Epithelial cell of proximal tubule (primary cell): Measurements from ENCODE around the gene LGMN. TPM values are rescaled to one million over a fixed set of nuclear protein-coding genes. Genes with fewer than 3 reads are reported as not detected.

ENCODE experiments used
- DNase-seq: peaks from one replicate; pipeline ENCODE4 v3.0.0-alpha.2; 2011; ENCODE audit warnings: low read depth
- H3K4me3 ChIP-seq: 2 replicates; pipeline ENCODE4 v1.5.1; 2011; ENCODE audit warnings: low read depth, mild to moderate bottlenecking, low read length
- total RNA-seq: library from RNA; depleted of rRNA; stranded (reverse); fragments of >200 nt; gene quantifications from 2 replicates; pipeline ENCODE4 v1.2.3, GENCODE V29; 2015
- TF ChIP-seq, protein P1 (sequence below): conservative IDR thresholded peaks from 2 replicates; pipeline ENCODE4 v1.5.1; 2012; ENCODE audit warnings: low read depth, mild to moderate bottlenecking, low read length

LGMN gene
- 35.7 and 63.5 TPM in 2 replicates for total RNA-seq

DNA sequence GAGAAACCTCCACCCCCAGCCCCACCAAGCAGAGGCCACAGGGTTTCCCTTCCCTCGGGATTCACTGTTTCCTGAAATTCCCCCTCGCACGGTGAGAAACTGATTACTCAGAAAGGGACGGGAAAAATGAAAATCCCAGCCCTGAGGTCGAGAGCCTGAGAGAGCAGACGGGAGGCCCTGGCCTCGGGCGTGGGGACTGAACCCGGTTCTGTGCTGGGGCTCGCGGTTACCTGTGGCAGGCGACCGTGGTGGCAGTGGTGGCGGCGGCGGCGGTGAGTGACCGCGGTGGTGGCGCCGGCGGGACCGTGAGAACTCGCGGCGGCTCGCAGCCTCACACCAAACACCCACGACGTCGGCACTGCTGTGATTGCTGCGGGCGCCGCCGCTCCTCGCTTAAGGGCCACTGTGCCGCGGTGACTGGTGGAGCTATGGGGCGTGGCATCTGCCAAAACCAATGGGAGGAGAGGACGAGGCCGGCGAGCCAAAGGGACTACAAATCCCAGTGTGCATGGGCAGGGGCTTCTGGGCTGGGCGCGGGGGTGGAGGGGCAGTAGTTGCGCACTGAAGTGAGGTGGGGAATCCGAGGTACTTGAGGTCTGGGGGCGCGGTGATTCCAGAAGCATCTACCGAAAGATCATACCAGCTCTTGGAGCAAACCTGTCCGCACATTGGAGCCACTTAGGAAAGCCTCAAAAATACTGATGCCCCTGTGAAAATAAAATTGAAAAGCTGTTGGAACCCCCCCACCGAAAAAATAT lies at the start of gene LGMN:
TSS of gene LGMN (minus strand) at position 369 of the 758 bp plus-strand sequence. CDS start 15,841 bp downstream, outside the sequence.
- peak within 1 kb of the TSS; percentile 96 for H3K4me3 ChIP-seq
- TF ChIP-seq, protein P1, sequence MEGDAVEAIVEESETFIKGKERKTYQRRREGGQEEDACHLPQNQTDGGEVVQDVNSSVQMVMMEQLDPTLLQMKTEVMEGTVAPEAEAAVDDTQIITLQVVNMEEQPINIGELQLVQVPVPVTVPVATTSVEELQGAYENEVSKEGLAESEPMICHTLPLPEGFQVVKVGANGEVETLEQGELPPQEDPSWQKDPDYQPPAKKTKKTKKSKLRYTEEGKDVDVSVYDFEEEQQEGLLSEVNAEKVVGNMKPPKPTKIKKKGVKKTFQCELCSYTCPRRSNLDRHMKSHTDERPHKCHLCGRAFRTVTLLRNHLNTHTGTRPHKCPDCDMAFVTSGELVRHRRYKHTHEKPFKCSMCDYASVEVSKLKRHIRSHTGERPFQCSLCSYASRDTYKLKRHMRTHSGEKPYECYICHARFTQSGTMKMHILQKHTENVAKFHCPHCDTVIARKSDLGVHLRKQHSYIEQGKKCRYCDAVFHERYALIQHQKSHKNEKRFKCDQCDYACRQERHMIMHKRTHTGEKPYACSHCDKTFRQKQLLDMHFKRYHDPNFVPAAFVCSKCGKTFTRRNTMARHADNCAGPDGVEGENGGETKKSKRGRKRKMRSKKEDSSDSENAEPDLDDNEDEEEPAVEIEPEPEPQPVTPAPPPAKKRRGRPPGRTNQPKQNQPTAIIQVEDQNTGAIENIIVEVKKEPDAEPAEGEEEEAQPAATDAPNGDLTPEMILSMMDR: no peak
- no peak for DNase-seq

DNA sequence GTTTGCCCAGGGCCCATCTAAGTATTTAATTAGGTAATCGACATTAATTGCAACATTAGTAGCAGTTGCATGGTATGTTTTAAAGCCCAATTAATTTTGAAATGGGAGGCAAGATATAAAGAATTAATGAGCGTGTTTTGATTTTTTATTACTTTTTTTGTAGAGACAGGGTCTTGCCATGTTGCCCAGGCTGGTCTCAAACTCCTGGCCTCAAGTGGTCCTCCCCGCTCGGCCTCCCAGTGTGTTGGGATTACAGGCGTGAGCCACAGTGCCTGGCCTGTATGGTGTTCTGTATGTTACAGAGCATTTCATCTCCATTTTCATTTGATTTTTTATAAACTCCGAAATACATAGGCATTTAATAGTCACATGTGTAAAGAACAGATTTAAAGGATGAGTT lies 46.5 kb upstream of the LGMN start:
- no peak for DNase-seq
- peak overlapping the region; percentile 100 for H3K4me3 ChIP-seq
- TF ChIP-seq, protein P1: no peak

DNA sequence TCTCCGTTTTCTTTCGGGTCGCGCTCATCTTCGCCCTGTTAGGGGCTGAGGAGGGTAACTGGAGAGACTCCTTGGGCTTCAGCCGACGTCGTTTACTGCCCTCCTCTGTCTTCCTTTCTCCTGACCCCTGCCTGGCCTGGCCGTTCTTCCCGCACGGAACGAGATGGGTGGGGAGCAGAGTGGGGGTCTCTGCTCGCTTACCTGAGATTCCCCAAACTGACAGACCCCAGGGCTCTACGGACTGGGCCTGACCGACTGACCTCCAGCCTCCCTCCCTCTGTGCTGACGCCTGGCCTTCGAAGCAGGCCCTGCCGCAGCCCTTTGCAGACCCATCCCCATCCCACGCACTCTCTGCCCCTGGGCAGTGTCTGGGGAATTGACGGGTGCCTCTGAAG lies 46.1 kb upstream of the LGMN start:
- TF ChIP-seq, protein P1: no peak

DNA sequence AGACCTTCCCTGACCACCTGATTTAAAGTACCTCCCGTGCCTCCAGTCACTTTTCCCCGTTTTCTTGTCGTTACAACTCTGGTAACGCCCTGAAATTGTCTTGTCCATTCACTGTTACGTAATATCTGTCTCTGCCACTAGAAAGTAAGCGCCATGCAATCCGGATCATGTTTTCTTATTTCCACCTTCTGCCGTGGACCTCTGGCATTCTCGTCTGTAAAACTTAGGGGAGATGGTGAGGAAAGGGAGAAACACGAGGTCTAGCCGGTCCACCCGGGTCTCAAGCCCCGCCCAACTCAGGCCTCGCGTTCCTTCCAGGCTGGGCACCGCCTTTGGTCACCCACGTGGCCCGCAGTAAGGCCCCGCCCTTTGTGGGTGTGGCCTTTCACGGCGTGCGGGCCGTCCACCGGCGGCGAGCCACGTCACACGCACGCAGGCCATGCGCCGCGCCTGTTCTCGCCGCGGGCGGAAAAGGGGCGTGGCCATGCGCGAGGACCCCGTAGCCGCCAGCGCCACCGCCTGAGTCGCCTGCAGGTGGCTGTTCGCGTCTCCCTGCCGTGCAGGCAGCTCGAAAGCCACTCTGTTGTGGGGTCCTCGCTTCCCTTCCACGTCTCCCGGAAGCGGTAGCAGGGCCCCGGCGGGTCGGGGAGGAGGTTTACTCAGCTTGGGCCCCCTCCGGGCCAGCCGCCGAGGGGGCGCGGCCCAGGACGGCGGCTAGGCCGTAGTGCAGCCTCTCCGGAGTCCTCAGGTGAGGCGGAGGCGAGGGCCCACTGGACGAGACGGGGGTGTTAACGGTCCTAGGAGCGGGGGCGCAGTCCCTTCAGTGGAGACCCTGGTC lies 45.5 kb upstream of the LGMN start, which contains the start of gene GOLGA5:
TSS of gene GOLGA5 (plus strand) at position 597 of the 838 bp plus-strand sequence. CDS start 3,133 bp downstream, outside the sequence.
- TF ChIP-seq, protein P1: no peak
- peak within 1 kb of the TSS; percentile 100 for H3K4me3 ChIP-seq
- peak; percentile 61 for DNase-seq

More for the DNA sequence above, 46.1 kb upstream of the LGMN start:
- DNase-seq: no peak
- H3K4me3 ChIP-seq: peak overlapping the region; percentile 100

DNA sequence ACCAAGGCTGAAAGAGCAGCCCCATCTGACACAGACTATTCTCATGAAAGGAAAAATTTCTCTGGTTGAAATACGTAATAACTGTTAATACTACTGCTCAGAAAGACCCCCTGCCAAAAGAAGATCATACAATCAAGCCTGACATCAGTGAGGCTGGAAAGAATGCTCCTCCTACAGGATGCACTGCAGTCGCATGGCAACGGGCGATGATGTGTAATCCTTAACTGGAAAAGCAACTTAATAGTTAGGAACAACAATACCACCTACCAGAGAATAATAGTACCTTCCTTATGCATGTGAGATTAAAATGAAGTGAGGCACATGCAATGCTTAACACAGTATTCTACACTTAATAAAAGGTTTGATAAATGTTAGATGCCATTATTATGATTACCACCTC lies 44.5 kb upstream of the LGMN start:
- TF ChIP-seq, protein P1: peak; percentile 16
- DNase-seq: no peak
- no peak overlapping the region for H3K4me3 ChIP-seq

DNA sequence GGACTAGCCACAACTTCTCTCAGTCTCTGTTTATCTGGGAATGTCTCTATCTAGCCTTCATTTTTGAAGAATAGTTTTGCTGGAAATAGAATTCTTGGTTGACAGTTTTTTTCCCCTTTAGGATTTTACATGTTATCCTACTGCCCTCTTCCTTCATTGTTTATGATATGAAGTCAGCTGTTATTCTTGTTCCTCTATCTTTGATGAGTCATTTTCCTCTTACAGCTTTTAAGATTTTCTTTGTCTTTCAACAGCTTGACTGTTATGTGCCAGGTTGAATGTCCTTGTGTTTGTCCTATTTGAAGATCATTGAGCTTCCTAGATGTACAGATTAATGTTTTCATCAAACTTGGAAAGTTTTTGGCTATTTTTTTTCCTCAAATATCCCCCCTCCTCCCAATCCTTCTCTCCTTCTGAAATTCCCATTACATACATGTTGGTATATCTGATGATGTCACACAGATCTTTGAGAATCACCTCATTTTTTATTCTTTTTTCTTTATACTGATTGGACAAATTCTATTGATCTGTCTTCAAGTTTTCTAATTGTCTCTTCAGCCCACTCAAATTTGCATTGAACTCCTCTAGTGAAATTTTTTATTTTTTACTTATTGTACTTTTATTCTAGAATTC lies 41.1 kb upstream of the LGMN start:
- TF ChIP-seq, protein P1: no peak
- H3K4me3 ChIP-seq: no peak overlapping the region
- DNase-seq: no peak
